Rectal smooth muscle tissue (tissue), 1 donor: Measurements from ENCODE around the gene KIFC3.

ENCODE experiments used
- H3K27ac ChIP-seq: one replicate; pipeline ENCODE4 v1.7.0; 2013; ENCODE audit warnings: low read depth, low read length, inconsistent platforms
- H3K27me3 ChIP-seq: one replicate; pipeline ENCODE4 v1.7.0; 2013; ENCODE audit warnings: low read length; ENCODE audit not compliant: control insufficient read depth, insufficient read depth
- H3K36me3 ChIP-seq: one replicate; pipeline ENCODE4 v1.7.0; 2013; ENCODE audit warnings: low read length; ENCODE audit not compliant: control insufficient read depth, insufficient read depth
- H3K4me1 ChIP-seq: one replicate; pipeline ENCODE4 v1.7.0; 2013; ENCODE audit warnings: low read length; ENCODE audit not compliant: control insufficient read depth, insufficient read depth
- H3K4me3 ChIP-seq: one replicate; pipeline ENCODE4 v1.7.0; 2013; ENCODE audit warnings: low read length
- H3K9ac ChIP-seq: one replicate; pipeline ENCODE4 v1.7.0; 2013; ENCODE audit warnings: low read length

Gene KIFC3

DNA sequence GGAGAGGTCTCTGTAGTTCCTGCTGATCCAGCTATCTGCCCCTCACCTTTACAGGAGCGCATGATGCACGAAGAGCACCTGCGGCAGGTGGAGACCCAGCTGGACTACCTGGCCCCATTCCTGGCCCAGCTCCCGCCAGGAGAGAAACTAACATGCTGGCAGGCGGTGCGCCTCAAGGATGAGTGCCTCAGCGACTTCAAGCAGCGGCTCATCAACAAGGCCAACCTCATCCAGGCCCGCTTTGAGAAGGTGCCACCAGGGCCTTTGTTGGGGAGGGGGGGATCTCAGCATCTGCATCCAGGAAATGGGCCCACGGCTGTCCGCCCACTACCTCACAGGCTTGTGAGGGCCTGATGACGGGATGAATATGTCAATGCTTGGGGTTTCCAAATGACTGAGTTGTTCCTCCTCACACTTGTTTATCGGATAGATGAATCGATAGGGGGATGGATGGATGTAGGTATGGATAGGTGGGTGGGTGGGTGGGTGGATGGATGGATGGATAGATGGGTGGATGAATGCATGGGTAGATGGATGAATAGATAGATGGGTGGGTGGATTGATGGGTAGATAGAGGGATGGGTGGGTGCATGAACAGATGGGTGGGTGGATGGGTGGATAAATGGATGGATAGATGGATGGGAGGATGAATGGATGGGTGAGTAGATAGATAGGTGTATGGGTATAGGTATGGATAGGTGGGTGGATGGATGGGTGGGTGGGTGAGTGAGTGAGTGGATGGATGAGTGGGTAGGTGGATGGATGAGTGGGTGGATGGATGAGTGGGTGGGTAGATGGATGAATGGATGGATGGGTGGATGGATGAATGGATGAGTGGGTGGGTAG is 73.7 kb downstream of the KIFC3 start:
- H3K27me3 ChIP-seq, result no peaks in the 10 kb centered on the region
- no peak overlapping the region for H3K27ac ChIP-seq
- H3K36me3 ChIP-seq, result no peaks in the 10 kb centered on the region
- no peak overlapping the region for H3K9ac ChIP-seq
- H3K4me1 ChIP-seq, result no peaks in the 10 kb centered on the region
- H3K4me3 ChIP-seq, result no peak overlapping the region

DNA sequence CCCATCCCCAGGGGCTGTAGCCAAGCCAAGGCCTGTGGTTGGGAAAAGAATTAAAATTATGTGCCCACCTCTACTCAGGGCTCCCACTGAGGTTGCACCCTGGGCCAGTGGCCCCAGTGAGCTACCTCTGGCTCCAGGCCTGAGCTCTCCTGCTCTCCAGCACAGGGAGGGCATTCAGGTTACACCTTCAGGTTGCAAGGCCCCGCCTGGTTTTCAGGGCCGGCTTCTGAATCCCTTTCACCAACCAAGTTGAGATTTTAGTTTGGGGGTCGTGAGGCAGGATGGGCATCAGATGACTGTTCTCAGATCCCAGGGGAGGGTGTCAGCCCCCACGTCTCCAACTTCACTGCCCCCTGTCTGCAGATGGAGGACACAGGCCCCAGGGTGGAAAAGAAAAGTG is 74.7 kb downstream of the KIFC3 start:
- Histone ChIP-seq H3K36me3 (no peaks in the 10 kb centered on the region), H3K27me3 (no peaks in the 10 kb centered on the region), H3K4me1 (no peaks in the 10 kb centered on the region), H3K4me3 (no peak overlapping the region), H3K27ac (no peak overlapping the region), H3K9ac (no peak overlapping the region)

- Histone ChIP-seq H3K27me3 (no peaks in the 10 kb centered on the region), H3K4me1 (no peaks in the 10 kb centered on the region), H3K4me3 (no peak overlapping the region), H3K9ac (no peak overlapping the region), H3K36me3 (no peaks in the 10 kb centered on the region), H3K27ac (no peak overlapping the region)
Measured at GRCh38 chr16:57726433-57726947, 75.8 kb downstream of the KIFC3 start.

DNA sequence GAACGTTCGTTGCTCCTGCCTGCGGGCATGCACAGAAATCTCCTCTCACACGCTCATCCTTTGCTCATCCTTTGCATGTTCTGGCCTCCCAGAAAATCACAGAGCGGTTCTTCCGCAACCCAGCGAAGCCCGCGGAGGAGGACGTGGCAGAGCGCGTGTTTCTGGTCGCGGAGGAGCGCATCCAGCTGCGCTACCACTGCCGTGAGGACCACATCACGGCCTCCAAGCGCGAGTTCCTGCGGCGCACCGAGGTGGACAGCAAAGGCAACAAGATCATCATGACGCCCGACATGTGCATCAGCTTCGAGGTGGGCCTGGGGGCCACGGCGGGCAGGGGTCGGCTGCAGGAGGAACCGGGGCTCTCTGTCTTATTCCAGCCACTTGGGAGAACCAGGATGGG is 76.3 kb downstream of the KIFC3 start:
- H3K27me3 ChIP-seq, result no peaks in the 10 kb centered on the region
- H3K4me3 ChIP-seq, result no peak overlapping the region
- H3K36me3 ChIP-seq, result no peaks in the 10 kb centered on the region
- no peak overlapping the region for H3K9ac ChIP-seq
- H3K4me1 ChIP-seq, result no peaks in the 10 kb centered on the region
- no peak overlapping the region for H3K27ac ChIP-seq

DNA sequence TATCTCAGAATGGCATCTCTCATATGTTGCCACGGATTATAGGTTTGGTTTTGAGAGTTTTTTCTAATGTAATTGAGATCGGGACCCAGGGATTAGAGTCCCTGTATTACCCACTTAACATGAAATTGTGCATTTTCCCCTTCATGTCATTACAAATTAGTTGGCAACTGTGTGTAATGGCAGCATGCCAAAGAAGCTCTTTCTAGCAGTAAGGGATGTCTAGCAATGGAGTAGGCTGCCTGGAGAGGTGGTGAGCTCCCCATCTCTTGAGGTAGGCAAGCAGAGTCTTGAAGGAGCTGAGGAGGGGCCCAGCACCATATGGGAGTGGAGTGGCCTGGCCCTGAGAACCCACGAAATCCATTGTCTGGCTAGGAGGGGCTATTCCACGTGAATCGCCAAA is 76.7 kb downstream of the KIFC3 start:
- H3K27ac ChIP-seq, result no peak overlapping the region
- no peak overlapping the region for H3K9ac ChIP-seq
- H3K27me3 ChIP-seq, result no peaks in the 10 kb centered on the region
- no peak overlapping the region for H3K4me3 ChIP-seq
- no peaks in the 10 kb centered on the region for H3K36me3 ChIP-seq
- no peaks in the 10 kb centered on the region for H3K4me1 ChIP-seq

- Histone ChIP-seq H3K36me3 (no peaks in the 10 kb centered on the region), H3K27ac (no peak overlapping the region), H3K4me1 (no peaks in the 10 kb centered on the region), H3K9ac (no peak overlapping the region), H3K4me3 (no peak overlapping the region), H3K27me3 (no peaks in the 10 kb centered on the region)
Measured at GRCh38 chr16:57725151-57725550, 77.1 kb downstream of the KIFC3 start.

DNA sequence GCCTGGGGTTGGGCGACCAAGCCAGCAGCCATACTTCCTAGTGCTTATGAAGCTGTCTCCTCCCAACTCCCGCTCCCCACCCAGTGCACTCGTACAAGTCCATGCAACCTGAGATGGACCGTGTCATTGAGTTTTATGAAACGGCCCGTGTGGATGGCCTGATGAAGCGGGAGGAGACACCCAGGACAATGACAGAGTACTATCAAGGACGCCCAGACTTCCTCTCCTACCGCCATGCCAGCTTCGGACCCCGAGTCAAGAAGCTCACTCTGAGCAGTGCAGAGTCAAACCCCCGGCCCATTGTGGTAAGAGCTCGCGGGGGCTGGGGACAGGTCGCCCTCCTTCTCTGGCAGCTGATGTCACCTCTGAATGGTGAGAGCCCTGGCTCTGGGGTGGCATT is 77.8 kb downstream of the KIFC3 start:
- H3K36me3 ChIP-seq, result no peaks in the 10 kb centered on the region
- H3K27ac ChIP-seq, result no peak overlapping the region
- H3K27me3 ChIP-seq, result no peaks in the 10 kb centered on the region
- H3K4me3 ChIP-seq, result no peak overlapping the region
- no peak overlapping the region for H3K9ac ChIP-seq
- no peaks in the 10 kb centered on the region for H3K4me1 ChIP-seq

DNA sequence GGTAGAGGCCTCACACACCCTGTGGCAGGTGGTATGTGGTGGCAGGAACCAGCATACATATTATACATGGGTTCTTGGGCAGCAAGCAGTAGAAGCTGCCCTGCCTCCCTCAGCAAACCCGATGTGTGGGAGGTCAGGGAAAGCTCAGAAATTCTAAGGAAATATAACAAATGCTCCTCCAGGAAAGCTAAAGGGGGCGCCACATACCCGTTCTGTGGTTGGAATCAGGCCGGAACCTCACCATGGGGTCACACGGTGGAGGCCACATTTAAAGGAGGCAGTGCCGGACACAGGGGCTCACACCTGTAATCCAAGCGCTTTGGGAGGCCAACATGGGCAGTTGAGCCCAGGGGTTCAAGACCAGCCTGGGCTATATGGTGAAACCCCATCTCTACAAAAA is 79.1 kb downstream of the KIFC3 start:
- H3K4me3 ChIP-seq, result no peak overlapping the region
- H3K27ac ChIP-seq, result no peak overlapping the region
- H3K9ac ChIP-seq, result no peak overlapping the region
- H3K4me1 ChIP-seq, result no peaks in the 10 kb centered on the region
- H3K36me3 ChIP-seq, result no peaks in the 10 kb centered on the region
- H3K27me3 ChIP-seq, result no peaks in the 10 kb centered on the region

DNA sequence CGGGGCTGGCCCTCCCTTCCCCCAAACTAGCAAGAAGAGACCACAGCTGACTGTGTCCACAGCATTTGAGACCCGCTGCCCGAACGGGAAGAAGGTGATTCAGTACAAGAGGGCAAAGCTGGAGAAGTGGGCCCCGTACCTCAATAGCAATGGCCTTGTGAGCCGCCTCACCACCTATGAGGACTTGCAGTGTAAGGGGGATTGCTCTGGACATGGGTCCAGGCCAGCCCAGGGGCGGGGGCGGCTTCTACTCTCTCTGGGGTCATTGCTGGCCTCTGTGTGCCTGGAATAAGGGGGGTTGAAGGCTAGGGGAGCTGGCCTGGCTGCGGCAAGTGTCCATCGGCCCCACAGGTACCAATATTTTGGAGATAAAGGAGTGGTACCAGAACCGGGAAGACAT is 79.6 kb downstream of the KIFC3 start:
- H3K9ac ChIP-seq, result no peak overlapping the region
- H3K36me3 ChIP-seq, result no peaks in the 10 kb centered on the region
- H3K27ac ChIP-seq, result no peak overlapping the region
- H3K4me3 ChIP-seq, result no peak overlapping the region
- H3K4me1 ChIP-seq, result no peaks in the 10 kb centered on the region
- H3K27me3 ChIP-seq, result no peaks in the 10 kb centered on the region

- Histone ChIP-seq H3K4me3 (no peak overlapping the region), H3K27me3 (no peaks in the 10 kb centered on the region), H3K27ac (no peak overlapping the region), H3K9ac (no peak overlapping the region), H3K4me1 (no peaks in the 10 kb centered on the region), H3K36me3 (no peaks in the 10 kb centered on the region)
Measured at GRCh38 chr16:57722210-57722499, 80.1 kb downstream of the KIFC3 start.

DNA sequence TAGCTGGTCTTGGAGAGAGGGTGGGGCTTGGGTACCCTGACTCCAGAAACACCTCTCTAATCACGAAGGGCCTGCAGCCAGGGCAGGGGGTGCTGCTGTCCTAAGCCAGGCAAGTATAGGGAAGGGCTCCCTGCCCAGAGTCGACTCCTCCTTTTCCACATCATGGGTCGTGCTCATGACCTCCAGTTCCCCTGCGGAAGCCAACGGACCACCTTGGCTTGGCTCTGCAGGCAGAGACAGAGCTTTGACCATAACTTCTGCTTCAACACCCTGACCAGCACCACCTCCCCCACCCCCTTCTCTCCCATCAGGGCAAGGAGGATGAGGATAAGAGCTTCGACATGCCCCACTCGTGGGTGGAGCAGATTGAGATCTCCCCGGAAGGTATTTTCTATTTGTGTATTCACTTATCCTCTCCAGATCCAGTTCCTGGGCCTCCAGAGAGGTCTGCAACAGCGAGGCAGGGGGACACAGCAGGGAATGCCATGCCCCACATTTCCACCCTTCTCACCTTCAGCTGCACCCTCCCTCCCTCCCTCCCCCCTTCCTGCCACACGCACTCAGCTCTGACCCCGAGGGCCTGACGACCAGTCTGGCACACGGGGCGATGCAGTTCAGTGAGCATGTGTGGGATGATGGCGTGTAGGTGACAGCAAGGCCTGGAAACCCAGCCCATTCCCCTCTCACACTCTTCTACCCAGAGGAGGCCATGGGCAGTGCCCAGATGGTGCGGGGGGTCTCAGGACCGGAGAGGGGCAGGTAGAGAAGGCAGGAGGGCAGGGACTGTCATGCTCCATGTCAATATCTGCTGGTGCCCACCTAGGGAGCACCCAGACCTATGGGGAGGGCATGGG is 80.7 kb downstream of the KIFC3 start:
- H3K4me1 ChIP-seq, result no peaks in the 10 kb centered on the region
- no peak overlapping the region for H3K27ac ChIP-seq
- no peak overlapping the region for H3K4me3 ChIP-seq
- H3K36me3 ChIP-seq, result no peaks in the 10 kb centered on the region
- peaks cover under 1% of the 10 kb centered on the region for H3K27me3 ChIP-seq
- H3K9ac ChIP-seq, result no peak overlapping the region

GRCh38 chr16:57720142-57720575 is 82.1 kb downstream of the KIFC3 start:
- no peaks in the 10 kb centered on the region for H3K36me3 ChIP-seq
- H3K27me3 ChIP-seq, result peaks cover 3% of the 10 kb centered on the region
- no peak overlapping the region for H3K27ac ChIP-seq
- no peaks in the 10 kb centered on the region for H3K4me1 ChIP-seq
- no peak overlapping the region for H3K4me3 ChIP-seq
- H3K9ac ChIP-seq, result no peak overlapping the region
